CD4-positive, alpha-beta T cell treated with Interleukin-10 for 1 hour (primary cell): Measurements from ENCODE around the gene C21orf91.

Source experiments
- DNase-seq: peaks from one replicate; pipeline ENCODE4 v3.0.0-alpha.2; 2020

The C21orf91 gene

DNA sequence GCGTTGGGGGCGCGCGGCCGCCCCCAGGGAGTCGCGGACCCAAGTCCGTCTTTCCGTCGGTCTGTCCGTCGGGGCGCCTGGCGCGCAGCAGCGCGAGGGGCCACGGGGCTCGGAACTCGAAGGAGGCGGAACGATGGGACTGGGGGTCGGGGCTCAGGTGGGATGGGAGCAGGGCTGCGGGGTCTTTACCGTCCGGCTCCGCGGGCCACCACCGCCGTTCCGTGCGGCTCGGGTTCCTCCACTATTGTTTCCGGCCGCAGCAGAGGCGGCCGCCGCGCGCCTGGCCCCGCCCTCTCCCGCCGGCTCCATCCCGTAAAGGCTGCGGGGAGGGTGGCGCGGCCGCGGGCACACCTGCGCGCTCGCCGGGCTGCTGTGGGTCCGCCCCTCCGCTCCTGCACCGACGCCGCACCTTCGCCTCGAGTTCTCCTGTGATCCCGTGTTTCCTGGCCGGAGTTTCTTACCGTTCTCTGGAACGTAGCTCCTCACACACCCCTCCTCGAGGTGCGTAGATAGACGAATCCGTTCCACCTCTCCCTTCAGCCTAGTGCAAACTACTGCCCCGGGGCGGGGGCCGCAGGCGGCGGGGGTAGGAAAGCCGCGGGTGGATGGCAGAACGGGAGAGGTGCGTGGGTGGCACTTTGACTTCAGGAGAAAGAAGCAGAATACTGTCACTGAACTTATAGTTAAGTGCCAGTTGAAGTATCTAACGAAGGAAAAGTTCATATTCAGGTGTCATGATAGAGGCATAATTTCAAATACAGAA lies at the start of gene C21orf91:
TSS of gene C21orf91 (minus strand) at position 243 of the 763 bp plus-strand sequence. CDS start 1,038 bp downstream, outside the sequence.
- peak; percentile 92 for DNase-seq

DNA sequence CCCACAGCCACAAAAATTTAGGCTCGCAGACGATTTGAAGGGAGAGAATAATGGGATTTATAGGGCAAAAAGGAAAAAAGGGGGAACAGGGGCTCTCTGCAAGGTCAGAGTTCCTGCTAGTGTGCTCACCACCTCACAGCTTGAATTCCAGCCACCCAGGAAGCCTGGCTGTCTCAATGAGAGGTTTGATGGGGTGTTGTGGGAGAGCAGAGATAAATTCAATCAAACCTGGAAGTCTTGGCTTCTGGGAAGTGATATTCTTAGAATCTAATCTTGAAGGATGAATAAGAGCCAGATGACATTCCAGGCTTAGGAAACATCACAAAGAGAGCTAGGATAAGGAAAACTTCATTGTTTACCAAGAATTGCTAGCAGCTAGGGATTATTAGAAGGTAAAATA lies 47.4 kb upstream of the C21orf91 start:
- no peak for DNase-seq

DNA sequence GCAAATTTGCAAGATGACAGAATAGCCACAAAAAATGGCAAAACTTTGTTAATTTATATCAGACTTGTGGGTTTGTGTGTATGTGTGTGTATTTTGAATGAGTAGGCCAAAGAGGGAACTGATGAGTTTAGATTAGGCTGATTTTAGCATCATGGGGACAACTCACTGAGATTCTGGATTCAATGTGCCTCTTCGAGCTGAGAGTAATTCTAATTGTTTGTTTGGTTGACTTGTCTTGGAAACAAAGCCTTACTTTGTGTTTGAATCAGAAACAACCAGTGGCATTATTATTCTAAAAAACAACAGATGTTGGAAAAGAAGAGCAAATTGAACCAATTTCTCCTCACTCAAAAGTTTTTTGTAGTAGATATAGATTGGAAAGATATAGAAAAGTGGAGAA lies 40.5 kb upstream of the C21orf91 start:
- DNase-seq: no peak

DNA sequence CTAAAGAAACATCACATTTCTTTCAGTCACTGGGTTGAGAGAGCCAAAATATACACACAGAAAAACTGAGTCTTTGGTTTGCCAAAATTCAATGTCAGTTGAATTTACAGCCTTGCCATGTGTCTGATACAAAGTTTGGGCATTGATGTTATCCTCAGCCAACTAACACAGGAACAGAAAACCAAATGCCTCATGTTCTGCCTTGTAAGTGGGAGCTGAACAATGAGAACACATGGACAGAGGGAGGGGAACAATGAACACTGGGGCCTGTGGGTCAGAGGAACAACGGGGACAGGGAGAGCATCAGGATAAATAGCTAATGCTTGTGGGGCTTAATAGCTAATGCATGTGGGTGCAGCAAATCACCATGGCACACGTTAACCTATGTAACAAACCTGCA lies 39.6 kb upstream of the C21orf91 start:
- no peak for DNase-seq

DNA sequence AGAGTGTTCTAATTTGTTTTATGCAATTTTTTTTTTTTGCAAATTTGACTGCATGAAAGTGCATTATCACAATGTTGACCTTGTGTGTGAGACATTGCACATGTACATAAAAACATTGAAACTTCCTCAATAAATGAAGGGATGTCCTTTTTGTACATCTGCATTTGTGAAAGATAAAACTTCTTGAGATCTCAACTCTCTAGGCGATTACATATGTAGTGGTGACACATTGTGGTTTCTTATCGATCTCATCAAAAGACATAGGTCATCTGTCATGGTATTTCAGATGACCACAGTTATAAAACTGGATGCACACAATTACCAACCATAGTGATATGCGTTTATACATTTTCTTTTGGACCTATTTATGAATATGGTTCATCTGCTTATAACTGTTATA lies 35.6 kb upstream of the C21orf91 start:
- no peak for DNase-seq

DNA sequence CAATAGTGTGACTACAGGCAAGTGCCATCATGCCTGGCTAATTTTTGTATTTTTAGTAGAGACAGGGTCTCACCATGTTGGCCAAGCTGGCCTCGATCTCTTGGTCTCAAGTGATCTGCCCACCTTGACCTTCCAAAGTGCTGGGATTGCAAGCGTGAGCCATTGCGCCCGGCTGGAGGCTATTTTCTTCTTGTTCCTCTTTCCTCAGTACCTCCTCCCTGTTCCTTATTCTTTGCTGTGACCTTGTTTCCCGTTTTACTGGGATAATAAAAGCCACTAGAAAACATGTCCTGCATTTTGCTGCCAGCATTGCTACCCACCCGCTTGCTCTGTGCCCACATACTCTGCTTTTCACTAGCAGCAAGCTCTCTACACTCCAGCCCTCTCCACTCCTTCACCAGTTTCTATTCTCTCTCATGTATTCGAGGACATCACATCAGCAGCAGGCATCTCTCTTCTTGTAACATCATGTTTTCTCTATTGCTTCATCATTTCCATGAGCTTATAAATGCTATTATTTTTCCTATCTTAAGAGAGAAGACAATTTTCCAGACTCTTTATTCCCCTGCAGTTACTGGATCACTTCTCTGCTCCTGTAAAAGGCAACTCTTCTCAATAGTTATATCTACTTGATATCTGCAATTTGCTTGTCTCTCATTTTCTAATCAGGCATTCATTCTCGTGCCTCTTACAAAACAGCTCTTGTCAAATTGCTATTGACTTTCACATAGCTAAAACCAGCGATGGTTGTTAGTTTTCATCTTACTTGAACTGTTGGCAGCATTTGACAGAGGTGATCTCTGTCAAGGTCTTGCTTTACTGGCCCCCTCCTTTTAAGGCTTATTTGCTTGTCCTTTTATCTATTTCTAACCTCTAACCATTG lies 34.5 kb upstream of the C21orf91 start:
- DNase-seq: no peak

DNA sequence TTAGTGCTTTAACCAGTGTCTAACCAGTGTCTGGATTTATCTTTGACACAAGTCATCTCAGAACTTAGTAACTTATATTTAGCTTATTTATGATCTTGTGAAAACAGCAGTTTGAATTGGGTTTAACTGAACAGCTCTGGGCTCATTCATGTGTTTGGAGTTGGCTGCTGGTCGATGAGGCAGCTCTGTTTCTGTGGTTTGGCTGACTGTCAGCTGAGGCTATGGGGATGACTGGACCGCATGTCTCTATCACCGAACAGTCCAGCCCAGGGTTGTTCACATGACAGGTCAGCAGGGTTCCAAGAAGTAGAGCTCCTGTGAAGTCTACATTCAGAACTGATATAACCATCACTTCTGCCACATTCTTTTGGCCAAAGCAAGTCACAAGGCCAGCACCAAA lies 29.1 kb upstream of the C21orf91 start:
- no peak for DNase-seq

DNA sequence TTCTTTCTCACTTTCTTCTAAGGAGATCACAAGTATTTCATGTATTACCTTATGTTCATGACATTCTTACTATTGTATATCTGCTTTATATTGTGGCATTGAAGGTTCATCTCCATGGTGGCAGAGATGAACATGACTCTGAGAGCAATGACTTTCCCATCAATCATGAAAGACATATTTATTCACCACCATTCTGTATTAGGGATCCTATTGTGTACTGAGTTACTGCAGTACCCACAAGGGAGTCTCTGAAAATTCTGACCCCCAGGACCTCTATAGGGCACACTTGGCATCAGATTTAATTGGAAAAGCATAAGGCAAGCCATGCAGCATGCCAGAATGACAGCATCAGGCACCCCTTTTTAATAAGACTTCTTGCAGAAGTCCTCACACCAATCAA lies 21.9 kb upstream of the C21orf91 start:
- DNase-seq: no peak

DNA sequence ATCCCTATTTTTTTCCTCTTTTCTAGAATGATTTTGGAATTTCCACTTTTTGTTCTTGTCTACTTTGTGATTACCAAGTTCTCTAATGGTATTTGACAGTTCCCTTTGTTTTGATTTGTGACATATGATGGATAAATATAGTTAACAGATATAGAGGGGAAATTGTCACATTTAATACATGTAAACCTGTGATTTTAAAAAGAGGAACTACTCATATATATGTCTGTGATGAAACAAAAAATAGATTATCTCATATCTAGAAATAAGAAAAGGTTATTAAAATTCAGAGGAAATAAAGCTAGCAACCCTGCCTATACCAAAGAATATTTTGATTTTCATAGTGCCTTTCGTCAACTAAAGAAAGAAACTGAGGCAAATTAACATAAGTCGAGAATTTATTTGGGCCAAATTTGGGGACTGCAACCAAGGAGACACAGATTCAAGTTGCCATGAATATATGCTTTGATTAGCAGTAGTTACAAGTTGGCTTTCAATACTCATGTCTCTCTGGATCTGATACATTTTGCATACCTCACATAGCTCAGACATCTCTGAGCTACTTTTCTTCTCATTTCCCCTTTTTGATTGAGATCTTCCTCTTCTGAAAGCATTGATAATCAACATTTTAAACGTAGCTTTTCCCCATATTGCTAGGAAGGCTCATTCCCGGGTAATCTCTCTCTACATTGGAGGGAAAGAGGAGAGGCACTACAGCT lies 15.6 kb upstream of the C21orf91 start:
- no peak for DNase-seq

DNA sequence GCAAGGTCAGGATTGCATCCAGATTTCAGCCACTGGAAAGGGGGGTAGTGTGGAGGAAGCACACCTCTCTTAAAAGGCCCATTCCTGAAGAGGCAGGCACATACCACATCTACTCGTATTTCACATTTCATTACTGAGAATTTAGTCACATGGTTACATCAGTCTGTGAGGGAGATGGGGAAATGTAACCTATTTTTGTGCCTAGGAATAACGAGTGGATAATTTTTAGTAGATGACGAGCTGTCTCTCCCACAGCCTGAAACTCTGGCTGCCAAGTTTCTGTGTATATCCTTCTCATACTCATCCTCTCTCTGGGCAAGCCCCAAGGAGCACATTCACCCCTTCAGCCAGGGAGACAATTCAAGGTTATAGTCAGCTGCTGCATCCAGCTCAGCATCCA lies 10.3 kb upstream of the C21orf91 start:
- no peak for DNase-seq

DNA sequence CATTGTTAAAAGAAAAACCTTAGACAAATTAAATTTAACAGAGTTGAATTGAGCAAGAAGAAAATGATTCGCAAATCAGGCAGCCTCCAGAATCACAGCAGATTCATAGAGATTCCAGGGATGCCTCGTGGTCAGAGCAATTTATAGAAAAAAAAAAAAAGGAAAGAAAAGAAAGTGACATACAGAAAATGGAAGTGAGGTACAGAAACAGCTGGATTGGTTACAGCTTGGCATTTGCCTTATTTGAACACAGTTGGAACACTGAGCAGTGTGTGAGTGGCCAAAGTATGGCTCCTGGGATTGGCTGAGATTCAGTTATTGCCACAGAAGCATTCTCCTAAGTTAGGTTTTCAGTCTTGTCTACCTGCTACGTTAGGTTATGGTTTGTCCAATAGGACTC lies 9.1 kb upstream of the C21orf91 start:
- no peak for DNase-seq

DNA sequence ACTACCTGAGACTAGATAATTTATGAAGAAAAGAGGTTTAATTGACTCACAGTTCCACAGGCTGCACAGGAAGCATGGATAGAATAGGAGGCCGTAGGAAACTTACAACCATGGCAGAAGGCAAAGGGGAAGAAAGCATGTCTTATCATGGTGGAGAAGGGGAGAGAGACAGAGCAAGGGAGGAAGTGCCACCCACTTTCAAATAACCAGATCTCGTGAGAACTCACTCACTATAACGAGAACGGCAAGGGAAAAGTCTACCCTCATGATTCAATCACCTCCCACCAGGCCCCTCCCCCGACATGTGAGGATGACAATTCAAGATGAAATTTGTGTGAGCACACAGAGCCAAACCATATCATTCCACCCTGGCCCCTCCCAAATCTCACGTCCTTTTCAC lies 4.7 kb upstream of the C21orf91 start:
- no peak for DNase-seq

DNA sequence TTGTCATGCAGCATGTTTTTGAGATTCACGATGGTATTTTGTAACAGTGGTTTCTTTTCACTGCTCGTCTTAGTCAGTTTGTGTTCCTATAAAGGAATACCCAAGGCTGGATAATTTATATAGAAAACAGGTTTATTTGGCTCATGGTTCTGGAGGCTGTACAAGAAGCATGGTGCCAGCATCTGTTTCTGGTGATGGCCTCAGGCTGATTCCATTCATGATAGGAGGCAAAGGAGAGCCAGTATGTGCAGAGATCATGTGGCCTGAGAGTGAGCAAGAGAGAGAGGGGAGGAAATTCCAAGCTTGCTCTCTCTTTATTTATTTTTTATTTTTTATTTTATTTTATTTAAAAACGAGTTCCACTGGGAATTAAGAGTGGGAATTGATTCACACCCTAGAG lies 2.0 kb upstream of the C21orf91 start:
- DNase-seq: no peak

DNA sequence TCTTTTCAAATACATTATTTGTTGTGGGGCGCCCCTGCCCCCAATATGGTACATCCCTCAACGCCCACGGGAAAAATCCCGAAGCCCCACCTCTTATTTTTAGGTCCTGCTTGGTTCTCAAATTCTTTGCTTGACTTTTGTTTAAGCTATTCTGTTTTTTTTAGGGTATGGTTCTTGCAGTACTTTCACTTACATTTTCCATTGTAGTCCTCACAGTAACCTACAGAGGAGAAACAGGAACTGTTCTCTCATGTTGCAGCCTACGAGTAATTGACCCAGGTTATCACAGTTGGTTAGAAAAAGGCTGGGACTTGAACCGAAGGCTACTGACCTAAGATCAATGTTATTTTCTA lies 697 bp upstream of the C21orf91 start:
- no peak for DNase-seq

DNA sequence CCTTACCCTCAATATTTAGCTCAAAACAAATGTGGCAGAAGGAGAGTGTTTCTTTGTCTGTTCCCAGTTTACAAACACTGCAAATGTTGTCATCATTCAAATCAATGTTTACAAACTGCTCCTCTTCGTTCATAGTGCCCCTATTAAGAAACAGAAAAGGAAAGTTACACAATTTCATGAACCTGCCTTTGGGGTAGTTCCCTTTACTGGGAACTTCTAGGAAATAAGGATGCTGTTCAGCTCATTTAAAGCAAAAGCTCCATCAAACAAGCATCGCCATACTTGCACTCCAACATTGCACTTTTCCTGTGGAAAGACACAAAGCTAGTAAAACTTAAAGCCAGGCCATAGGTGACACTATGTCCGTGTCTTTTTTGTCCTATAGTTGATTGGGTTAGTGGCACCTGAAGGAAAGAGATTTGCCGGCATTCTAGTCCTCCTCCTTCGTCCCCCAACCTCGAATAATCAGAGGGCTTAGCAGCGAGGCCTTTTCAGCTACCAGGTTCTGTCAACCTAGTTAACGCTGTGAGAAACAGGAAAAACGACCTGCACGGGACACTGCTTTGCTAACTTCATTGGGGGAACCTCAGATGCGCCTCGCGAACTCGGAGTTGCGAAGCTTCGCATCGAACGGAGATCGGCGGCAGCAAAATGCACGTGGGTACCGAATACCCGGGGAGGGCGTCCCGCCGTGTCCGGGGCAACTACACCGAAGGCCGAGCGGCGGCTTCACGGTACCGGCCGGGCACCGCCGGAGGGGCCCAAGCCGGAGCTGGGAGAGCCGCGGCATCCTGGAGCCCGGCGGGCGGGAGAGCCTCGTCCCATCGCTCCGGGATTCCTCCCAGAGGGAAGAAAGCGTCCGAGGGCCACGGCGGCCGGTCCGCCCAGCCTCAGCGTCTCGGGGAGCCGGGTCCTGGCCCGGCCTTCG lies 706 bp downstream of the C21orf91 start:
- peak; percentile 56 for DNase-seq

DNA sequence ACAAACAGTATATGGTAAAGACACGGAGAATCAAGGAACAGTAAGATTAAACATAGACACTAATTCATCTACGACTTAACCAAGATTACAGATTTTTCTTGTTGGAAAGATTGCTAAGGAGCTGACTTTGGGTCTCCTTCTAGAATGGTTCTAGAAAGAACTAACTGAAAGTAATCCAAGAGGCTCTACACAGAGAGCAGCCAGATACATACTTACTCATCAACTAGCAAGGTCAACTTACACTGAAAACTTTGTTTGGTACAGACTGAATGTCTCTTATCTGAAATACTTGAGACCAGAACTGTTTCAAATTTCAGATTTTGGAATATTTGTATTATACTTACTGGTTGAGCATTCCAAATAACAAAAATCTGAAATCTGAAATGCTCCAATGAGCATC lies 5.8 kb downstream of the C21orf91 start:
- no peak for DNase-seq

DNA sequence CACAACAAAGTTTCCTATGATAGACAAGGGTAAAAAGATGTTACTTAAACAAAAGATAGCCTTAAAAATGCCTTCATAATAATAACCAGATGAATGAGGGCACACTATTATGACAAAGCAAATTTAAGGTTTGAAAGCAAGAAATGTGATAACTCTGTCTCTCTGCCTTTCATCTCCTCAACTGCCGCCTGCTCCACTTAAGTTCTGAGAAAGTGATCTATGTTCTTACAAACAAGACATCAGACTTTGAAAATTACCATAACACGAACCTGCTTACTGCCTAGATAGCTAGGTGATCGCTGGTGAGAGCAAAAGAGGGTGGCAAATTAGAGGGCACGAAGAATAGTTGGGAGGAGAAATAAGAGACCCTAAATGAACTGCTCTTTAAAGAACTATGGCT lies 13.2 kb downstream of the C21orf91 start:
- DNase-seq: no peak

DNA sequence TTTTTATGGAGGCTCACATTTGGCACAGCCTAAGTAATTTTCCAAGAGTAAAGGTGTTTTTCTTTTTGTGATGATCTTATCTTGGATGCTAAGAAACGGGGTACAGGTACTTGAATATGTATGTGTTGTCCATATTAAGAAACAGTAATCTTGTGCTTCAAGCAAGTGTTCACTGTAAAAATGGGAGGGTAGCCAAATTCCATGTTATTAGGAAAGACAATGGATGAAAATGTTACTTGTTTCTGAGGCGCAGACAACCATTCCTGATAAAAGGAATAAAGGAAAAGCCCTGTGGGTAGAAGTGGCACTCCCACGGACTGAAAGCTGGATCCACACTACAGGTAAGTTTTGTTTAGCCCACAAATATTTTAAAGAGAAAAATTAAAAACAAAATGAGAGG lies 15.6 kb downstream of the C21orf91 start:
- DNase-seq: no peak

DNA sequence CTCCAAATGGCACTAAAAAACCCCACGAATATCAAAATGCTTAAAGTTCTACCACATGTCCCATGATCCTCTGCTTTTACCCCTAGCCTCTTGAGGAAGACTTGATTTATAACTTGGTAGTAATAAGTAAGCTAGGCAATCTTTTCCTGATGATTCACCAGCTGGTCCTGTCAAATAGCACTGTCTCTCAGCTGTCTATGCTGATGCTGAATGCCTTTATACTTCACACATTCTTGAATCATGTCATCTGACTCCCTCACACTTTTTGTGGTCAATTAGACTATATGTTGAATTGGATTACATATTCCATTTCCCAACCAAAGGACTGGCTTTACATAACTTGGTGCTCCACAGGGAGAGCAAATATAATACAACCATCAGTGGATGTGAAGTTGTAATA lies 16.6 kb downstream of the C21orf91 start:
- DNase-seq: no peak

DNA sequence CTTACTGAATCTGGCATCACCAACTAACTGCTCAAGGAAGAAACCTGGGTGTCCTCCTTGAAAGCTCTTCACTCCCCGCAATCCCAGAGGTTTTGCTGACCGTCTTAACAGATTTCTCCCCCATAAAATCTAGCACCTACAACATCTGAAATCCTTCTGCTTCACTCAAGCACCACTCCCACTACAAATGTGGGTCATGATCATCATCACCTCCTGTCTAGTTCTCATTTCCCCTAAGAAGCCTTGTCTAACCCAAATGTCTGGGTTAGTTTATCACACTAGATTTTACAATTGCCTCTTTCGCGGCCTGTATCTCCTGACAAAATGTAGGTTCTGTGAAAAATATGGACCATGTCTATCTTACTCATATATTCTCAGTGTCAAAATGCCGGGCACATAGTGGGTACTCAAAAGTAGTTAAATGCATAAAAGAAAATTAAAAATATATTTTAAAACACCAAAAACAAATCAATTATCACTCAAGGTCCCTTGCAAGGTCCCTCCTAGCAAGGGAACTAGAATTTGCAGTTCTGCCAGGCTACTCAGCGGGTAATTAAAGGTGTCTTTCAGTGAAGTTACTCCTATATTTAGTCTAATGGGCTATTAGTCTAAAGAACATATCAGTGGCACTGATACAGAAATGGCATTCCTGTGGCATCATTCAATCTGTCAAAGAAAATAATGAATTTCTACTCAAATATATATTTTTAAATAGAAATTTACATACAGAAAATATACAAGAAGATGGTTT lies 19.6 kb downstream of the C21orf91 start:
- DNase-seq: peak; percentile 63

DNA sequence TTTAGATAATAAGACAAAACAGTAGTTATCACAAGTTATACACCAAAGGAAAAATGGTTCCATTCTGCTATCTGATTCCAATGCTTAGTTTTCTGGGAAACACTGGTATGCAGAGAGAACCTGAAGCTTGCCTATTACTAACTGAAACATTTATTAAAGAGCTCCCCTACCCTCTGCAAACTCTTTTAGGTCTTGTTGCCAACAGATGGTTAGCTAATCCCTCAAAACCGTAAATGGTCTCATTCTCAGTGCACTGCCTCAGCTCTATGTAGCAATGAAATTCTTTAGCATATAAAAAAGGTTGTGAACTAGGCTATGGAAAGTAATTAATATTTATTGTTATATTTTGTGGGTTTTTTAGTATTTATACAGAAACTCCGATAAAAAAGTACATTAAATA lies 20.4 kb downstream of the C21orf91 start:
- DNase-seq: no peak

DNA sequence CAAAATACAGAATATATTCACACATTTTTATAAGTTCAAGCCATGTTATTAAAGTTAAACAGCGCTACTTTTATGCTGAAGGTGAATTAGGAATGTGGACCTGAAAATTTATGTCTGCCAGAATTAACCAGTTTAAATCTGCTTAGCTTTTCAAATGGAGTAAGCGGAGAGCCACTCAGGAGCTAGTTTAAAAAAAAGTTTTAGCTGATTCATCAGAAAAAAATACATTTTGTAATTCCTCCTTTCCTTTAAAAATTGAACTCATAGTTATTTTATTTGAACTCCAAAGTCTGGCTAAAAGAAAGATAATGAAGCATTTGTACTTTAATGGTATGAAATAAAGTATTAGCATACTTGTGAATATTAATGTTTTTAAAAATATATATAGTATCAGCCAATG lies 21.2 kb downstream of the C21orf91 start:
- no peak for DNase-seq
